ENCODE data around the gene RASA3.

RASA3 gene

DNA sequence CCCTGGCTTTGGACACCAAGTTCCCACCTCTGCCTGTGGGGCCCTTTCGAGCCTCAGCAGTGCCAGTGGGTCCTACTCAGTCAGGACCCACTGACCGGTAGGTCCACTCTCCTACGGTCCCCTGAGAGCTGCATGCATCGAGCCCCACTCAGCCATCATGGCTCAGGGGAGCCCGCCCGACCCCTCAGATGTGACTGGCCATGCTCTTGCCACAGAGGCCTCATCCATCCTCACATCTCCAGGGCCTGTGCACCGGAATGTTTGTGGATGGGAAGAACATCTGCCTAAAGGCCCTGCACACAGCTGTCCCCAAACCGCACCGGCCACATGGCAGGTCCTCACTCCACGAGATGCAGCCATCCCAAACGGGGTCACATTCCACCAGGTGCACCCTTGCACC, 105.9 kb downstream of the RASA3 start:
- H3K4me3 ChIP-seq (ENCODE audit: low read depth, low read length): no peak overlapping the region
- no peak for DNase-seq (ENCODE audit: low read depth, low spot score)
- TF ChIP-seq, protein P1, sequence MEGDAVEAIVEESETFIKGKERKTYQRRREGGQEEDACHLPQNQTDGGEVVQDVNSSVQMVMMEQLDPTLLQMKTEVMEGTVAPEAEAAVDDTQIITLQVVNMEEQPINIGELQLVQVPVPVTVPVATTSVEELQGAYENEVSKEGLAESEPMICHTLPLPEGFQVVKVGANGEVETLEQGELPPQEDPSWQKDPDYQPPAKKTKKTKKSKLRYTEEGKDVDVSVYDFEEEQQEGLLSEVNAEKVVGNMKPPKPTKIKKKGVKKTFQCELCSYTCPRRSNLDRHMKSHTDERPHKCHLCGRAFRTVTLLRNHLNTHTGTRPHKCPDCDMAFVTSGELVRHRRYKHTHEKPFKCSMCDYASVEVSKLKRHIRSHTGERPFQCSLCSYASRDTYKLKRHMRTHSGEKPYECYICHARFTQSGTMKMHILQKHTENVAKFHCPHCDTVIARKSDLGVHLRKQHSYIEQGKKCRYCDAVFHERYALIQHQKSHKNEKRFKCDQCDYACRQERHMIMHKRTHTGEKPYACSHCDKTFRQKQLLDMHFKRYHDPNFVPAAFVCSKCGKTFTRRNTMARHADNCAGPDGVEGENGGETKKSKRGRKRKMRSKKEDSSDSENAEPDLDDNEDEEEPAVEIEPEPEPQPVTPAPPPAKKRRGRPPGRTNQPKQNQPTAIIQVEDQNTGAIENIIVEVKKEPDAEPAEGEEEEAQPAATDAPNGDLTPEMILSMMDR (IDR thresholded peaks at IDR 0.05; ENCODE audit: low read depth, low read length): no peak
- in situ Hi-C loops (cut with HindIII; ENCODE audit: low sequenced_read_pairs): no loop called here

DNA sequence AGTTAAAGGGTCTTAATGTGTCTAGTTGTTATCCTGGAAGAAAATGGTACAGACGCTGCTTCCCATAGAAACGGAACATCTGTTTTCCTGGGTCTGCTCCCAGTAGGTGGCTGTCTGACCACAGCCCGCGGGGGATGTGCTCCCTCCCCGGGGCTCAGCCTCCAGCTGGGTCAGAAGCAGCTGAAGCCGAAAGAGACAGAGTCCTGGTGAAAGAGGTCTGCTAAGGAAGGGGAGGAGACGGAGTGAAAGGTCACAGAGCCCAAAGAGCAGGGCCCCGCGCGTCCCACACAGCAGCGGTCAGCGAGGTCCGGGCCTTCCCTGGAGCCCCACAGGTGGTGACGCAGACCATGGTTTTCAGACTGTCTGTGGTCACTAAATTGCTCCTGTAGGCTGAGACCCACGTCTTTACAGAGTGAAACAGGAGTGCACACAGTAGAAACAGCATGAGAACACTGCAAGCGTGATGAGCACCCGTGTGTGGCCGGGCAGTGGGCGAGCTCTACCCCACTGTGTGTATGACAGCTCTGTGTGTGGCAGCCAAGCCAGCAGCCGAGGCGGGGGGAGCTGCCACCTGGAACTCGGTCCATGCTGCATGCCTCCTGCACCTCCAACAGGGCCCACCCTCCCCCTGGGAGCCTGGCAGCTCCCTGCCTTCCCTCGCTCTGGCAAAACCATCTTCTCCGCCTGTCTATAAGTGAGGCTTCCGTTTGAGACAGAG, 106.5 kb downstream of the RASA3 start:
- peak; percentile 86 for DNase-seq (ENCODE audit: low read depth, low spot score)
- no peak overlapping the region for H3K4me3 ChIP-seq (ENCODE audit: low read depth, low read length)
- in situ Hi-C loops (cut with HindIII; ENCODE audit: low sequenced_read_pairs): no loop called here
- TF ChIP-seq, protein P1 (IDR thresholded peaks at IDR 0.05; ENCODE audit: low read depth, low read length): no peak

DNA sequence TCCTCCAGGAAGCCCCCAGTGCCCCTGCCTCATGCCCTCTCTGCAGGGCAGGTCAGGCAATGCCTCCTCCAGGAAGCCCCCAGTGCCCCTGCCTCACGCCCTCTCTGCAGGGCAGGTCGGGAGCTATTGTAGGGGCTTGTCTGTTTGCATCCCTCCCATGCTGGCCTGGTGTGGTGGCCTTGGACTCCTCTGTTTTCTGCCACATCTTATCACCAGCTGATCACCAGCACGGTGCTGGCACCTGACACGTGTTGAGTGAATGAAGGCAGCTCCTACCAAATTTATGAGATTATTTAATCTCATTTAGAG, 107.1 kb downstream of the RASA3 start:
- H3K4me3 ChIP-seq (ENCODE audit: low read depth, low read length): no peak overlapping the region
- TF ChIP-seq, protein P1 (IDR thresholded peaks at IDR 0.05; ENCODE audit: low read depth, low read length): no peak
- in situ Hi-C loops (cut with HindIII; ENCODE audit: low sequenced_read_pairs): no loop called here
- DNase-seq (ENCODE audit: low read depth, low spot score): no peak

DNA sequence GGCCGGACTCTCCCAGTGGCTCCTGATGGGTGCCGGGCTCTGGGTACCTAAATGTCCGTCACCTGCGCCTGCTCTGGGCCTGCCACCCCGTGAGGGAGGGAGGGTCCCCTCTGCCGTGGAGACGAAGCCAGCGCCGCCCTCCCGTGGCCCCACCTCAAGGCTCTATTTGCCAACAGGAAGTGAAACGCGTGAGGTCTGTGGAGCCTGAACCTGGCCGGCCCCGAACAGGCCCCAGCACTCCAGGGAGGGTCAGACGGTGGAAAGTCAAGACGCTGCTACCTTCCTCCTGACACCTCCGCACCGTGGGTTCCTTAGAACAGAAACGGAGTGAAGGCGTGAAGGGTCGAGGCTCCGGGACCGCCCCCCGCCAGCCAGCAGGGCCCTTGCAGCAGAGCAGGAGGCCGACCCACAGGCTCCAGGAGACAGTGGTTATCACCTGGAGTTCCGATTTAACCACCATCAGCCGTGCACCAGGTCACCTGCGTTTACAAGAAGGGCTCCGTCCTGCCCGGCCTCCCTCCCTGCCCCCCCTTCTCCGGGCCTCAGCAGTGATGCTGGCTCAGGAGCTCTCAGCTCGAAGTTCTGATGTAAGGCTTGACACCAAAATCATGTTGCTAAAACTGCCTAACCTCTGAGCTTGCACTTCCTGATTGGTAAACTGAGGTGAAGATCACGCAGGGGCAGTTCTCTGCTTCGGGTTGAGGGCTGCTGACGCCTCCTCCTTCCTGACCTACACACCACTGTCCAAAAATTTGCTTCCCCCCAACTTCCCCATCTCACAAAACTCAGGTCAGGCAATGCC, 107.6 kb downstream of the RASA3 start:
- in situ Hi-C loops (cut with HindIII; ENCODE audit: low sequenced_read_pairs): no loop called here
- TF ChIP-seq, protein P1 (IDR thresholded peaks at IDR 0.05; ENCODE audit: low read depth, low read length): no peak
- no peak for DNase-seq (ENCODE audit: low read depth, low spot score)
- no peak overlapping the region for H3K4me3 ChIP-seq (ENCODE audit: low read depth, low read length)

DNA sequence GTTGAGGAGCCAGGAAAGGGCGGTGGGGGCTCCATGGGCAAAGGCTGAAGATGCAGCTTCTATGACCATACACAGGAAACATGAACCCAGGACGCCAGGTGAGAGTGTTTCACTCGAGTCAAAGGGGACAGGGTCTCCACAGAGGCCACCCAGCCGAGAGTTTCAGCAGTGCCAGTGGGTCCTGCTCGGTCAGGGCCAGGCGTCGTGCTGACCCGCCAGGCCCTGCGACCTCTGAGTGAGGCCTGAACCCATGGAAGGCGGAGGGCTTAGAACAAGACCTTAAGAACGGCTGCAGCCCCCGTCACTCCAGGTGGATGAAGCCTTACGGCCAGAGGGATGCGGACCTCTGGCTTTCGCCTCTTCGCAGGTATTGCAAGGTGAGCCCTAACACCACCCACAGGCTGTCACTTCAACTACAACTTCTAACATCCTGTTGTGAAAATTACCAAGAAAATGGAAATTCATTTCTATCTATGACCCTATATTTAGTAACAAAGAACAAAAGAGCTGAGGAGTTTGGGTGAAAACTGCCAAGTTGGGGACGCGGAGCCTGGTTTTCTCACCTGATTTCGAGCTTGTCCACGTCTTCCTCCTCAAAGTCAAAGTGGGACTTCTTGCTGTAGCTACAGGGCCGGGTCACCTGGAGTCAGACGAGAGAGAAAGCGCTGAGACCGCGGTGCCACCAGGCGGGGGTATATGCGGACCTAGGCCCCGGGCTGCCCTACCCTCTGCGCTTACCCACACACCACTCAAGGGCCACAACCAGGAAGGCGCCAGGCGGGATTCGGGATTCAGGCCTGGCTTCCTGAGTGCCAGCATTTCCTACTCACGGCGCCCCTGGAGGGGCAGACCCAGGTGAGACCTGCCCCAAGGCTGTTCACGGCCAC, 108.5 kb downstream of the RASA3 start:
- no peak for DNase-seq (ENCODE audit: low read depth, low spot score)
- TF ChIP-seq, protein P1 (IDR thresholded peaks at IDR 0.05; ENCODE audit: low read depth, low read length): no peak
- no peak overlapping the region for H3K4me3 ChIP-seq (ENCODE audit: low read depth, low read length)
- in situ Hi-C loops (cut with HindIII; ENCODE audit: low sequenced_read_pairs): no loop called here

DNA sequence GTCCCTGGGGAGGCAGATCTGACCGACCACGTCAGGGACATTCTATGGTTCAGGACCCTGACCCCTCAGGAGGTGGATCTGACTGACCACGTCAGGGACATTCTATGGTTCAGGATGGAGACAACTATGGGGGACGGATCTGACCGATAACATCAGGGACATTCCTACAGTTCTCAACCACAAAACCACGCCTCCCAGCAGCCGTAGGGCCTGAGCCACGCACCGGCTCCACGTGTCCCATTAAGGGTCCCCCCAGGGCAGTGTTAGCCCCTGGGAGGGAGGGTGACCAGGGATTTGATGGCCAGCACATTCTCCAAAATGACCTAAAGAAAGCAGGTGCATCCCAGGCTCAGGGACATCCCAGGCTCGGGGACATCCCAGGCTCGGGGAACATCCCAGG, 109.5 kb downstream of the RASA3 start:
- H3K4me3 ChIP-seq (ENCODE audit: low read depth, low read length): no peak overlapping the region
- no peak for DNase-seq (ENCODE audit: low read depth, low spot score)
- in situ Hi-C loops (cut with HindIII; ENCODE audit: low sequenced_read_pairs): no loop called here
- TF ChIP-seq, protein P1 (IDR thresholded peaks at IDR 0.05; ENCODE audit: low read depth, low read length): no peak

Data from astrocyte of the spinal cord (primary cell).